GM10266 (cell line): ENCODE data around the gene CMYA5.

ENCODE experiments used
- DNase-seq: peaks from one replicate; pipeline ENCODE4 v3.0.0; 2012; ENCODE audit errors: extremely low spot score
- CTCF ChIP-seq: IDR thresholded peaks from 2 replicates; pipeline ENCODE4 v1.5.1; 2012; ENCODE audit warnings: mild to moderate bottlenecking, low read depth; ENCODE audit not compliant: control insufficient read depth, insufficient read depth; ENCODE audit errors: missing control alignments

CMYA5 gene

GRCh38 chr5:79785983-79786382 is 96.3 kb downstream of the CMYA5 start:
- TF ChIP-seq CTCF, result no peak
- no peak for DNase-seq

GRCh38 chr5:79787448-79787847 is 97.8 kb downstream of the CMYA5 start:
- no peak for TF ChIP-seq CTCF
- no peak for DNase-seq

GRCh38 chr5:79791843-79792242 is 102.2 kb downstream of the CMYA5 start:
- no peak for DNase-seq
- TF ChIP-seq CTCF, result no peak

- DNase-seq, result no peak
- no peak for TF ChIP-seq CTCF
Measured at GRCh38 chr5:79792463-79792862, 102.8 kb downstream of the CMYA5 start.

GRCh38 chr5:79793304-79793703 is 103.7 kb downstream of the CMYA5 start:
- no peak for DNase-seq
- no peak for TF ChIP-seq CTCF

- no peak for TF ChIP-seq CTCF
- no peak for DNase-seq
Measured at GRCh38 chr5:79793722-79794121, 104.1 kb downstream of the CMYA5 start.

- TF ChIP-seq CTCF, result no peak
- no peak for DNase-seq
Measured at GRCh38 chr5:79794347-79794746, 104.7 kb downstream of the CMYA5 start.
